Right ventricle myocardium superior (tissue), 1 donor: ENCODE results near the gene FOXP4. TPM values are rescaled to one million over a fixed set of nuclear protein-coding genes. Genes with fewer than 3 reads are reported as not detected.

Experiments used
- ATAC-seq: fragments of 200-7000 bp; cut with Tn5 transposase; one replicate; pipeline ENCODE4 v1.9.1; 2020; ENCODE audit warnings: mild to moderate bottlenecking; ENCODE audit not compliant: poor library complexity
- DNase-seq: peaks from one replicate; pipeline ENCODE4 v3.0.0-alpha.2; 2020
- intact Hi-C: fragments of 100-400 bp; cut with DNase I; formaldehyde crosslinking; loops from one replicate; pipeline ENCODE4 v1.11.2; 2022
- total RNA-seq: library from RNA; stranded (reverse); fragmentation: NEBNext Ultra II Directional; extraction: Animal tissue kit (Norgen Biotek cat#: 25700); gene quantifications from one replicate; pipeline ENCODE4 v1.2.1, GENCODE V29; 2021
- donor health status: DM: no; HTN: yes; CAD: no; lungs with severe emphysema.

The FOXP4 gene
- total RNA-seq, 1 donor from 2014 or later: 14.4 TPM

GRCh38 chr6:41559655-41560427 is 13.7 kb downstream of the FOXP4 start:
- ATAC-seq (no peak), DNase-seq (no peak)
- intact Hi-C loops: no loop called here

GRCh38 chr6:41560431-41561192 is 14.4 kb downstream of the FOXP4 start:
- DNase-seq (peak; percentile 86), ATAC-seq (peak; percentile 94)
- intact Hi-C loops: no loop called here

- ATAC-seq: no peak
- no peak for DNase-seq
- intact Hi-C loops: no loop called here
Measured at GRCh38 chr6:41561416-41561815, 15.2 kb downstream of the FOXP4 start.

- intact Hi-C loops: no loop called here
- DNase-seq: no peak
- no peak for ATAC-seq
Measured at GRCh38 chr6:41561931-41562911, 16.0 kb downstream of the FOXP4 start.

GRCh38 chr6:41563060-41563776 is 17.0 kb downstream of the FOXP4 start:
- DNase-seq (no peak), ATAC-seq (no peak)
- intact Hi-C loops: no loop called here

- intact Hi-C loops: no loop called here
- DNase-seq (no peak), ATAC-seq (no peak)
Measured at GRCh38 chr6:41564448-41565142, 18.4 kb downstream of the FOXP4 start.

- DNase-seq: no peak
- intact Hi-C loops: no loop called here
- ATAC-seq: no peak
Measured at GRCh38 chr6:41565701-41566100, 19.5 kb downstream of the FOXP4 start.

- no peak for ATAC-seq
- intact Hi-C loops: no loop called here
Measured at GRCh38 chr6:41566961-41567360, 20.8 kb downstream of the FOXP4 start.

GRCh38 chr6:41567684-41568083 is 21.5 kb downstream of the FOXP4 start:
- no peak for ATAC-seq
- intact Hi-C loops: no loop called here
- no peak for DNase-seq

More at GRCh38 chr6:41566961-41567360, 20.8 kb downstream of the FOXP4 start:
- DNase-seq: no peak

GRCh38 chr6:41568202-41568584 is 22.0 kb downstream of the FOXP4 start:
- no peak for DNase-seq
- intact Hi-C loops: no loop called here
- ATAC-seq: no peak

GRCh38 chr6:41568585-41569384 is 22.6 kb downstream of the FOXP4 start:
- intact Hi-C loops: no loop called here
- ATAC-seq (peak; percentile 76), DNase-seq (no peak)

- DNase-seq (no peak), ATAC-seq (no peak)
- intact Hi-C loops: no loop called here
Measured at GRCh38 chr6:41570259-41570615, 24.1 kb downstream of the FOXP4 start.

- no peak for ATAC-seq
- intact Hi-C loops: no loop called here
Measured at GRCh38 chr6:41571021-41571780, 25.0 kb downstream of the FOXP4 start.

GRCh38 chr6:41572613-41573012 is 26.4 kb downstream of the FOXP4 start:
- DNase-seq (no peak), ATAC-seq (no peak)
- intact Hi-C loops: no loop called here

More at GRCh38 chr6:41571021-41571780, 25.0 kb downstream of the FOXP4 start:
- no peak for DNase-seq

- DNase-seq (no peak), ATAC-seq (no peak)
- intact Hi-C loops: no loop called here
Measured at GRCh38 chr6:41573276-41573675, 27.1 kb downstream of the FOXP4 start.

- intact Hi-C loops: no loop called here
- ATAC-seq: no peak
- DNase-seq: no peak
Measured at GRCh38 chr6:41573985-41574384, 27.8 kb downstream of the FOXP4 start.
